Endothelial cell (in vitro differentiated cells): Measurements from ENCODE around the gene P2RY14. TPM values are rescaled to one million over a fixed set of nuclear protein-coding genes. Genes with fewer than 3 reads are reported as not detected.

ENCODE experiments used
- DNase-seq: peaks from one replicate; pipeline ENCODE4 v3.0.0; 2021; ENCODE audit warnings: low spot score
- H3K27ac Mint-ChIP-seq: one replicate; pipeline ENCODE4 v1.8.0; 2021; ENCODE audit warnings: mixed read lengths, inconsistent platforms; ENCODE audit not compliant: unreplicated experiment
- H3K27me3 Mint-ChIP-seq: one replicate; pipeline ENCODE4 v1.8.0; 2021; ENCODE audit warnings: mild to moderate bottlenecking, moderate library complexity, mixed read lengths, inconsistent platforms; ENCODE audit not compliant: unreplicated experiment
- H3K36me3 Mint-ChIP-seq: one replicate; pipeline ENCODE4 v1.8.0; 2021; ENCODE audit warnings: mild to moderate bottlenecking, low read depth, mixed read lengths, inconsistent platforms; ENCODE audit not compliant: unreplicated experiment
- H3K4me1 Mint-ChIP-seq: one replicate; pipeline ENCODE4 v1.8.0; 2021; ENCODE audit warnings: mild to moderate bottlenecking, mixed read lengths, inconsistent platforms; ENCODE audit not compliant: unreplicated experiment
- H3K4me3 Mint-ChIP-seq: one replicate; pipeline ENCODE4 v1.8.0; 2021; ENCODE audit warnings: mild to moderate bottlenecking, mixed read lengths, inconsistent platforms; ENCODE audit not compliant: unreplicated experiment
- H3K9me3 Mint-ChIP-seq: one replicate; pipeline ENCODE4 v1.8.0; 2021; ENCODE audit warnings: mixed read lengths, inconsistent platforms; ENCODE audit not compliant: unreplicated experiment
- total RNA-seq: library from RNA; stranded (reverse); fragmentation: NEBNext Ultra II Directional; extraction: Animal tissue kit (Norgen Biotek cat#: 25700); gene quantifications from one replicate; pipeline ENCODE4 v1.2.1, GENCODE V29; 2021; ENCODE audit not compliant: unreplicated experiment
- TF ChIP-seq, protein P1 (sequence below): fragments of 200-600 bp; sonication (generic); IDR thresholded peaks from one replicate; pipeline ENCODE4 v1.5.0; 2021; ENCODE audit warnings: antibody characterized with exemption; ENCODE audit not compliant: unreplicated experiment

Gene P2RY14
- total RNA-seq, 1 donor from 2014 or later: 0.21 TPM

DNA sequence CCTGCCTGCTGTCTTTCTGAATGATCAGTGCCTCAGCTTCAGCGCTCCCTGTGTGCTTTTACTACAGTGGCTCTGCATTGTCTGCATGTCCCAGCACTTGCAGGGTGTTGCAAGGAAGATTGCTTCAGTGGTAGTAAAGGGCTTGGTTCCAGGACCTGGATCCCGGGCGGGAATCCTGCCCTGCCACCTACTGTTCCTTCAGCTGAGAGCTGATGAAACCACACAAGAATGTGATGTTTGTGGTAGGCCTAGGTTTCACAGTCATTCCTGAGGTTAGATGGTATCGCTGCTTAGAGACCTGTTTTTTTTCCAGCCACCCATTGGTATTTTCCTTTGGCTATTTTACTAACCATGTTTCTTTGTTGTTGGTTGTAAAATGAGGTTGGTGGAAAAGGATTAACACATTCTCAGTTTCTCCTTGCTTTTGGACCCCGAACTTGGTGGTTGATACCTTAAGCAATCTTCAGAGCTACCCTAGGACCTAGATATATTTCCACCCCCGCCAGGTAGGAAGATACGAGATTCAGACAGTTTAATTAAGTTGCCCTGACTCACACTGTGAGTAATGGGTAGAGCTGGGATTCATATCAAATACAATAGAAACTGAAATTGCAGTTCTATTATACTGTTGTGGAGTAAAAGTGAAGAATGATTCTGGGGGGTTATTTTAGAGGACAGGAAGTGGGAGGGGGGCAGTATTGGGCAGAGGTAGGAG is 26.9 kb upstream of the P2RY14 start:
- Mint-ChIP-seq H3K4me3 (no peak overlapping the region), H3K36me3 (peaks cover 4% of the 10 kb centered on the region)
- TF ChIP-seq, protein P1, sequence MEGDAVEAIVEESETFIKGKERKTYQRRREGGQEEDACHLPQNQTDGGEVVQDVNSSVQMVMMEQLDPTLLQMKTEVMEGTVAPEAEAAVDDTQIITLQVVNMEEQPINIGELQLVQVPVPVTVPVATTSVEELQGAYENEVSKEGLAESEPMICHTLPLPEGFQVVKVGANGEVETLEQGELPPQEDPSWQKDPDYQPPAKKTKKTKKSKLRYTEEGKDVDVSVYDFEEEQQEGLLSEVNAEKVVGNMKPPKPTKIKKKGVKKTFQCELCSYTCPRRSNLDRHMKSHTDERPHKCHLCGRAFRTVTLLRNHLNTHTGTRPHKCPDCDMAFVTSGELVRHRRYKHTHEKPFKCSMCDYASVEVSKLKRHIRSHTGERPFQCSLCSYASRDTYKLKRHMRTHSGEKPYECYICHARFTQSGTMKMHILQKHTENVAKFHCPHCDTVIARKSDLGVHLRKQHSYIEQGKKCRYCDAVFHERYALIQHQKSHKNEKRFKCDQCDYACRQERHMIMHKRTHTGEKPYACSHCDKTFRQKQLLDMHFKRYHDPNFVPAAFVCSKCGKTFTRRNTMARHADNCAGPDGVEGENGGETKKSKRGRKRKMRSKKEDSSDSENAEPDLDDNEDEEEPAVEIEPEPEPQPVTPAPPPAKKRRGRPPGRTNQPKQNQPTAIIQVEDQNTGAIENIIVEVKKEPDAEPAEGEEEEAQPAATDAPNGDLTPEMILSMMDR: no peak

GRCh38 chr3:151303751-151304150 is 25.4 kb upstream of the P2RY14 start:
- peaks cover 4% of the 10 kb centered on the region for H3K36me3 Mint-ChIP-seq
- no peaks in the 10 kb centered on the region for H3K9me3 Mint-ChIP-seq
- H3K4me1 Mint-ChIP-seq: peaks cover 10% of the 10 kb centered on the region
- no peak overlapping the region for H3K4me3 Mint-ChIP-seq
- DNase-seq: no peak
- H3K27me3 Mint-ChIP-seq: peaks cover 3% of the 10 kb centered on the region
- H3K27ac Mint-ChIP-seq: no peak overlapping the region
- TF ChIP-seq, protein P1: no peak

More for the DNA sequence above, 26.9 kb upstream of the P2RY14 start:
- Mint-ChIP-seq H3K4me1 (peaks cover 10% of the 10 kb centered on the region), H3K27ac (peak overlapping the region; percentile 54), H3K27me3 (peaks cover 4% of the 10 kb centered on the region), H3K9me3 (no peaks in the 10 kb centered on the region)
- peak; percentile 31 for DNase-seq

GRCh38 chr3:151301787-151302186 is 23.4 kb upstream of the P2RY14 start:
- H3K9me3 Mint-ChIP-seq: no peaks in the 10 kb centered on the region
- H3K27ac Mint-ChIP-seq: no peak overlapping the region
- no peak for DNase-seq
- H3K27me3 Mint-ChIP-seq: peaks cover 3% of the 10 kb centered on the region
- H3K4me3 Mint-ChIP-seq: no peak overlapping the region
- TF ChIP-seq, protein P1: no peak
- H3K36me3 Mint-ChIP-seq: peaks cover 4% of the 10 kb centered on the region
- H3K4me1 Mint-ChIP-seq: peaks cover 10% of the 10 kb centered on the region

DNA sequence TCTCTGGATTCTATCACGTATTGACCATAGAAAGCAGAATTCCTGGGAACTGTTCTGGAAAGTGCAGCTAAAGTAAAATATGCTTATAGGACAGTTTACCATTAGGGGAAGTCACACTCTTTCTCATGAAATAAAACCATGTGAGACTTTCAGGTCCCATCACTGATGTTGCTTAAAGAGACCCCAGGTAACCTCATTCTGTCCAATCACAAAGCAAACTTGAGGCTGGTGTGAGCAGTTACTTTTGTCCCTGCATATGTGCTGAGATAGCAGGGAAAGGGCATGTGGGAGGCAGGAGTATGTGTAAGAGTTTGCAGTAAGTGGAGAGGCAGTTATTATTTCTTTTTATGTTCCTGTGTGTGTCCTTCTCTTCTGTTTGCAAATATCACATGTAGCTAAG is 22.2 kb upstream of the P2RY14 start:
- no peak for DNase-seq
- TF ChIP-seq, protein P1: no peak
- H3K27me3 Mint-ChIP-seq: peaks cover 3% of the 10 kb centered on the region
- no peaks in the 10 kb centered on the region for H3K9me3 Mint-ChIP-seq
- no peak overlapping the region for H3K27ac Mint-ChIP-seq
- peaks cover 9% of the 10 kb centered on the region for H3K4me1 Mint-ChIP-seq
- no peak overlapping the region for H3K4me3 Mint-ChIP-seq
- peaks cover 4% of the 10 kb centered on the region for H3K36me3 Mint-ChIP-seq

- Mint-ChIP-seq H3K4me1 (peaks cover 5% of the 10 kb centered on the region), H3K9me3 (no peaks in the 10 kb centered on the region), H3K36me3 (peaks cover 4% of the 10 kb centered on the region), H3K4me3 (no peak overlapping the region), H3K27me3 (peaks cover 2% of the 10 kb centered on the region), H3K27ac (no peak overlapping the region)
- DNase-seq: no peak
- TF ChIP-seq, protein P1: no peak
Measured at GRCh38 chr3:151299006-151299405, 20.7 kb upstream of the P2RY14 start.
